Thymus (tissue), 11 donors: ENCODE measurements around the gene CCDC92B. TPM values are rescaled to one million over a fixed set of nuclear protein-coding genes. Genes with fewer than 3 reads are reported as not detected.
A peak's percentile ranks its signal among the peaks of the same experiment; 100 is the strongest.

Experiments
- DNase-seq, 9 donors: peaks; one replicate each; pipeline ENCODE4 v3.0.0-alpha.2; 2013; ENCODE audit warnings: low spot score in 9 of 9, low read depth in 6 of 9, missing footprints in 1 of 9
- H3K27ac ChIP-seq, 2 donors: one replicate each; pipeline ENCODE4 v1.5.1; 2013; ENCODE audit warnings: control low read depth in 1 of 2, low read depth in 1 of 2, low read length in 1 of 2, mild to moderate bottlenecking in 1 of 2, moderate library complexity in 1 of 2
- H3K27me3 ChIP-seq, 2 donors: one replicate each; pipeline ENCODE4 v1.5.1; 2013; ENCODE audit warnings: low read length in 1 of 2; ENCODE audit not compliant: control insufficient read depth in 2 of 2, insufficient read depth in 1 of 2
- H3K36me3 ChIP-seq, 2 donors: one replicate each; pipeline ENCODE4 v1.5.1; 2013; ENCODE audit warnings: low read length in 1 of 2, mild to moderate bottlenecking in 1 of 2, moderate library complexity in 1 of 2; ENCODE audit not compliant: control insufficient read depth in 2 of 2, insufficient read depth in 2 of 2
- H3K4me1 ChIP-seq, 2 donors: one replicate each; pipeline ENCODE4 v1.5.1; 2013; ENCODE audit warnings: low read length in 2 of 2; ENCODE audit not compliant: control insufficient read depth in 2 of 2, insufficient read depth in 2 of 2
- H3K4me3 ChIP-seq, 2 donors: one replicate each; pipeline ENCODE4 v1.5.1; 2013; ENCODE audit warnings: low read length in 2 of 2, control low read depth in 1 of 2, mild to moderate bottlenecking in 1 of 2
- H3K9me3 ChIP-seq, 2 donors: one replicate each; pipeline ENCODE4 v1.5.1; 2013; ENCODE audit warnings: low read length in 1 of 2, mild to moderate bottlenecking in 1 of 2; ENCODE audit not compliant: control insufficient read depth in 2 of 2, insufficient read depth in 1 of 2
- WGBS: extraction: QIAGEN DNeasy Blood & Tissue Kit; methylation state at CpG from one replicate; pipeline ENCODE4 v1.1.7; 2013; 5-methylcytosine and 5-hydroxymethylcytosine counted together
- polyA plus RNA-seq: library from polyadenylated mRNA; stranded (reverse); fragments of 200-250 nt; gene quantifications from one replicate; pipeline ENCODE4 v1.2.3, GENCODE V29; 2013
- total RNA-seq: library from RNA; stranded (reverse); fragments of 120-200 nt; gene quantifications from one replicate; pipeline ENCODE4 v1.2.4, GENCODE V29; 2013
- donor health status: healthy.

The CCDC92B gene
- total and polyA plus RNA-seq, 2 donors: 0.11 TPM; not detected in 1

GRCh38 chr17:2758870-2759269 lies 9.4 kb upstream of the CCDC92B start:
- Histone ChIP-seq H3K27me3 (peaks cover 37 to 51% of the 10 kb centered on the region in 2 donors), H3K9me3 (no peaks in the 10 kb centered on the region), H3K4me1 (no peaks in the 10 kb centered on the region), H3K36me3 (no peaks in the 10 kb centered on the region), H3K4me3 (no peak overlapping the region), H3K27ac (no peak overlapping the region)
- DNase-seq: no peak
- WGBS: 82% methylated on average over 4 of the region's 4 CpGs

GRCh38 chr17:2755891-2756724 lies 6.7 kb upstream of the CCDC92B start:
- H3K4me3 ChIP-seq: no peak overlapping the region
- 6% methylated on average over 46 of the region's 46 CpGs for WGBS
- no peaks in the 10 kb centered on the region for H3K36me3 ChIP-seq
- H3K9me3 ChIP-seq: no peaks in the 10 kb centered on the region
- no peak overlapping the region for H3K27ac ChIP-seq
- H3K4me1 ChIP-seq: no peaks in the 10 kb centered on the region
- DNase-seq: no peak
- H3K27me3 ChIP-seq: peaks cover 42 to 69% of the 10 kb centered on the region in 2 donors

GRCh38 chr17:2751491-2751890 lies 2.0 kb upstream of the CCDC92B start:
- no peak for DNase-seq
- Histone ChIP-seq H3K27me3 (peaks cover 57 to 85% of the 10 kb centered on the region in 2 donors), H3K4me1 (peaks cover 2% of the 10 kb centered on the region in 2 donors), H3K4me3 (no peak overlapping the region), H3K9me3 (no peaks in the 10 kb centered on the region), H3K27ac (no peak overlapping the region), H3K36me3 (no peaks in the 10 kb centered on the region)
- 90% methylated on average over 2 of the region's 2 CpGs for WGBS

GRCh38 chr17:2750721-2751120 lies 1.3 kb upstream of the CCDC92B start:
- WGBS: 94% methylated on average over 2 of the region's 2 CpGs
- peaks cover 49 to 84% of the 10 kb centered on the region in 2 donors for H3K27me3 ChIP-seq

GRCh38 chr17:2749784-2750181 lies 331 bp upstream of the CCDC92B start:
- peaks cover 2% of the 10 kb centered on the region in 2 donors for H3K4me1 ChIP-seq
- peak overlapping the region in 1 of 2 donors; percentile 27 for H3K4me3 ChIP-seq
- peaks cover 42 to 87% of the 10 kb centered on the region in 2 donors for H3K27me3 ChIP-seq
- H3K27ac ChIP-seq: no peak overlapping the region
- H3K36me3 ChIP-seq: no peaks in the 10 kb centered on the region
- WGBS: 2% methylated on average over 35 of the region's 35 CpGs
- no peaks in the 10 kb centered on the region for H3K9me3 ChIP-seq
- DNase-seq: peak; percentile 45 to 86 (median 62)

More at GRCh38 chr17:2750721-2751120, 1.3 kb upstream of the CCDC92B start:
- peaks cover 2% of the 10 kb centered on the region in 2 donors for H3K4me1 ChIP-seq
- no peaks in the 10 kb centered on the region for H3K9me3 ChIP-seq
- H3K27ac ChIP-seq: no peak overlapping the region
- no peak overlapping the region for H3K4me3 ChIP-seq
- no peak for DNase-seq
- H3K36me3 ChIP-seq: no peaks in the 10 kb centered on the region

- no peaks in the 10 kb centered on the region for H3K9me3 ChIP-seq
- no peak overlapping the region for H3K4me3 ChIP-seq
- H3K27ac ChIP-seq: no peak overlapping the region
- no peaks in the 10 kb centered on the region for H3K36me3 ChIP-seq
- H3K4me1 ChIP-seq: peaks cover 2% of the 10 kb centered on the region in 2 donors
- no peak for DNase-seq
- WGBS: 55% methylated on average over 11 of the region's 11 CpGs
- H3K27me3 ChIP-seq: peaks cover 23 to 63% of the 10 kb centered on the region in 2 donors
Measured at GRCh38 chr17:2745317-2746037, 4.0 kb downstream of the CCDC92B start.

GRCh38 chr17:2737693-2738092 lies 11.8 kb downstream of the CCDC92B start:
- Histone ChIP-seq H3K4me1 (no peaks in the 10 kb centered on the region), H3K36me3 (no peaks in the 10 kb centered on the region), H3K9me3 (no peaks in the 10 kb centered on the region), H3K27ac (no peak overlapping the region), H3K4me3 (no peak overlapping the region), H3K27me3 (peaks cover 2 to 4% of the 10 kb centered on the region in 2 donors)
- WGBS: 93% methylated on average over 15 of the region's 15 CpGs
- no peak for DNase-seq

GRCh38 chr17:2736956-2737355 lies 12.5 kb downstream of the CCDC92B start:
- no peaks in the 10 kb centered on the region for H3K36me3 ChIP-seq
- no peak overlapping the region for H3K27ac ChIP-seq
- H3K9me3 ChIP-seq: no peaks in the 10 kb centered on the region
- WGBS: 96% methylated on average over 3 of the region's 3 CpGs
- no peaks in the 10 kb centered on the region for H3K4me1 ChIP-seq
- peaks cover 2 to 4% of the 10 kb centered on the region in 2 donors for H3K27me3 ChIP-seq
- no peak for DNase-seq
- H3K4me3 ChIP-seq: no peak overlapping the region

- Histone ChIP-seq H3K27ac (no peak overlapping the region), H3K4me3 (no peak overlapping the region), H3K36me3 (no peaks in the 10 kb centered on the region), H3K4me1 (no peaks in the 10 kb centered on the region), H3K27me3 (peaks cover 2 to 9% of the 10 kb centered on the region in 2 donors), H3K9me3 (no peaks in the 10 kb centered on the region)
- no peak for DNase-seq
- 93% methylated on average over 5 of the region's 5 CpGs for WGBS
Measured at GRCh38 chr17:2735896-2736295, 13.6 kb downstream of the CCDC92B start.
